GM18526 (cell line): Measurements from ENCODE around the gene CENPVL1.
A peak's percentile ranks its signal among the peaks of the same experiment; 100 is the strongest.
"Not testable (repeated sequence)": the region's sequence is repeated elsewhere in the genome, so short reads cannot be mapped to it uniquely, and the experiment has no call there.

Experiments
- POLR2A ChIP-seq: IDR thresholded peaks from 3 replicates; pipeline ENCODE4 v1.6.1; 2011; ENCODE audit not compliant: insufficient read length; ENCODE audit errors: extremely low read depth

Gene CENPVL1

GRCh38 chrX:51710277-51711164, at the start of gene CENPVL1:
Gene CENPVL1, plus strand, starts transcription at chrX:51710512. Its CDS starts 0 bp downstream, at chrX:51710512.
- TF ChIP-seq POLR2A: not testable (repeated sequence)

GRCh38 chrX:51665981-51666380, 44.3 kb upstream of the CENPVL1 start:
- no peak for TF ChIP-seq POLR2A

GRCh38 chrX:51682720-51683062, 27.6 kb upstream of the CENPVL1 start, which contains the start of gene CENPVL2:
Gene CENPVL2, minus strand, starts transcription at chrX:51682831. Its CDS starts 0 bp downstream, at chrX:51682831.
- not testable (repeated sequence) for TF ChIP-seq POLR2A

GRCh38 chrX:51694254-51694653, 16.1 kb upstream of the CENPVL1 start:
- TF ChIP-seq POLR2A: no peak

- TF ChIP-seq POLR2A: no peak
Observed at GRCh38 chrX:51697397-51697796, 12.9 kb upstream of the CENPVL1 start.

- TF ChIP-seq POLR2A: no peak
Observed at GRCh38 chrX:51728202-51728601, 17.9 kb downstream of the CENPVL1 start.

- no peak for TF ChIP-seq POLR2A
Observed at GRCh38 chrX:51737091-51737490, 26.8 kb downstream of the CENPVL1 start.

- TF ChIP-seq POLR2A: no peak
Observed at GRCh38 chrX:51742586-51742985, 32.3 kb downstream of the CENPVL1 start.

GRCh38 chrX:51743179-51743957, 33.1 kb downstream of the CENPVL1 start, which contains the start of gene GSPT2:
Gene GSPT2, plus strand, starts transcription at chrX:51743442. Its CDS starts 185 bp downstream, at chrX:51743627.
- peak; percentile 66 for TF ChIP-seq POLR2A

GRCh38 chrX:51747671-51748070, 37.4 kb downstream of the CENPVL1 start:
- TF ChIP-seq POLR2A: no peak

GRCh38 chrX:51759055-51759839, 48.9 kb downstream of the CENPVL1 start:
- no peak for TF ChIP-seq POLR2A

GRCh38 chrX:51760657-51761056, 50.3 kb downstream of the CENPVL1 start:
- no peak for TF ChIP-seq POLR2A
